Ovary (tissue), 9 donors: ENCODE data around the gene ZNF841. TPM values are rescaled to one million over a fixed set of nuclear protein-coding genes. Genes with fewer than 3 reads are reported as not detected.
A peak's percentile ranks its signal among the peaks of the same experiment; 100 is the strongest.
"Not testable (repeated sequence)": the region's sequence is repeated elsewhere in the genome, so short reads cannot be mapped to it uniquely, and the experiment has no call there.

Experiments
- DNase-seq, 5 donors: peaks; one replicate each; pipeline ENCODE4 v3.0.0-alpha.2; 2019 to 2020
- H3K27ac ChIP-seq, 2 donors: fragments of 200-600 bp; one replicate each; pipeline versions ENCODE4 v1.5.1 to v1.8.0; 2019 to 2022
- H3K27me3 ChIP-seq: fragments of 200-600 bp; one replicate; pipeline ENCODE4 v1.8.0; 2022
- H3K36me3 ChIP-seq: fragments of 200-600 bp; sonication (generic); one replicate; pipeline ENCODE4 v1.5.1; 2019
- H3K4me1 ChIP-seq: one replicate; pipeline ENCODE4 v1.8.1; 2013; ENCODE audit warnings: mild to moderate bottlenecking, moderate library complexity; ENCODE audit not compliant: insufficient read depth
- H3K4me3 ChIP-seq: fragments of 200-600 bp; sonication (generic); one replicate; pipeline ENCODE4 v1.5.1; 2017
- H3K9me3 ChIP-seq, 2 donors: fragments of 200-600 bp in 1 of 2; sonication (generic) in 1 of 2; one replicate each; pipeline versions ENCODE4 v1.5.1 to v1.8.1; 2013 to 2019; ENCODE audit warnings: mild to moderate bottlenecking in 1 of 2, moderate library complexity in 1 of 2
- EP300 ChIP-seq: sonication (generic); formaldehyde crosslinking; IDR thresholded peaks from one replicate; pipeline ENCODE4 v1.6.1; 2017; ENCODE audit warnings: antibody characterized with exemption
- POLR2A ChIP-seq: fragments of 450-650 bp; IDR thresholded peaks from one replicate; pipeline ENCODE4 v1.6.1; 2017; ENCODE audit warnings: antibody characterized with exemption, mild to moderate bottlenecking, moderate library complexity
- WGBS, 3 donors: extraction: QIAGEN DNeasy Blood & Tissue Kit in 1 of 3; methylation state at CpG; one replicate each; pipeline versions ENCODE4 v1.1.5 to v1.1.7; 2013 to 2017; 5-methylcytosine and 5-hydroxymethylcytosine counted together
- intact Hi-C, 4 donors: fragments of 100-400 bp; cut with DNase I; formaldehyde crosslinking; loops; one replicate each; pipeline versions ENCODE4 v1.11.0 to v1.15.1; 2022 to 2023
- polyA plus RNA-seq, 2 donors: library from polyadenylated mRNA; stranded (reverse); fragments of 200-250 nt in 1 of 2; fragments of 350-450 nt in 1 of 2; fragmentation: Illumina TruSeq in 1 of 2; extraction: RNeasy Lipid Tissue Mini Kit (QIAGEN cat#74804) in 1 of 2; gene quantifications; one replicate each; pipeline ENCODE4 v1.2.3, GENCODE V29; 2013 to 2014
- total RNA-seq, 7 donors: library from RNA; depleted of rRNA in 2 of 7; stranded (reverse); fragments of >200 nt in 2 of 7; fragmentation: NEBNext Ultra II Directional in 3 of 7; extraction: Animal tissue kit (Norgen Biotek cat#: 25700) in 3 of 7; gene quantifications; one replicate each; pipeline versions ENCODE4 v1.1.0 to v1.2.4, GENCODE V29; 2016 to 2023
- TF ChIP-seq, protein P1 (sequence below), 3 donors: fragments of 450-650 bp in 2 of 3; fragments of 200-600 bp in 1 of 3; IDR thresholded peaks; one replicate each; pipeline versions ENCODE4 v1.5.1 to v1.8.0; 2016 to 2022; ENCODE audit warnings: antibody characterized with exemption in 3 of 3, mild to moderate bottlenecking in 1 of 3
- donor health status: DM: no; HTN: no; CAD: no; lungs with moderate emphysema.
- donor health status: DM: no; HTN: no; CAD: no.
- donor health status: Bipolar disorder and iron deficiency.
- donor health status: DM: yes; HTN: yes; CAD: no.
- donor health status: DM: no; HTN: no; CAD: no.
- donor health status: DM: yes; HTN: yes; CAD: no.

The ZNF841 gene
- total and polyA plus RNA-seq, 9 donors = 13.2 to 33.9 (median 23.4) TPM

DNA sequence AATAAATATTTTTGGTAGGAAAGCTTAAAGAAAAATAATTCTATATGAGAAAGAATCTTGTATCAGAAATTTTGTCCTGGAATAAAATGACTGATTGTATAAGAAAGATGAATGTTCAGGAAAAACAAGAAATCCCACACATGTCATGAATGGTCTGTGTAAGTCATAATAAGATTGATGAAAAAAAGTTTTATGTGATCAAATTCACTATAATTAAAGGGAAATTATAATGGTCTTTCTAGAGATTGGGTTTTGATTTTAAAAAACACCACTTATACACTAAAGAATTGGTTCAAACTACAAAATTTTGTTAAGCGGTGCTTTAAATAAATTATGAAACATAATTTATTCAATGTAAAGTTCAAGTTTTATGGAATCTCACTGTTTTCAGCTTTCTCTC is 7.2 kb upstream of the ZNF841 start:
- Histone ChIP-seq H3K36me3 (no peaks in the 10 kb centered on the region), H3K27ac (no peak overlapping the region), H3K4me3 (no peak overlapping the region), H3K4me1 (no peaks in the 10 kb centered on the region), H3K9me3 (peaks cover 0 to 10% of the 10 kb centered on the region in 2 donors), H3K27me3 (no peaks in the 10 kb centered on the region)
- WGBS, 3 donors = 94 to 100% (median 96%) methylated on average over 1 of the region's 1 CpG
- TF ChIP-seq POLR2A (no peak), EP300 (no peak)
- TF ChIP-seq, protein P1, sequence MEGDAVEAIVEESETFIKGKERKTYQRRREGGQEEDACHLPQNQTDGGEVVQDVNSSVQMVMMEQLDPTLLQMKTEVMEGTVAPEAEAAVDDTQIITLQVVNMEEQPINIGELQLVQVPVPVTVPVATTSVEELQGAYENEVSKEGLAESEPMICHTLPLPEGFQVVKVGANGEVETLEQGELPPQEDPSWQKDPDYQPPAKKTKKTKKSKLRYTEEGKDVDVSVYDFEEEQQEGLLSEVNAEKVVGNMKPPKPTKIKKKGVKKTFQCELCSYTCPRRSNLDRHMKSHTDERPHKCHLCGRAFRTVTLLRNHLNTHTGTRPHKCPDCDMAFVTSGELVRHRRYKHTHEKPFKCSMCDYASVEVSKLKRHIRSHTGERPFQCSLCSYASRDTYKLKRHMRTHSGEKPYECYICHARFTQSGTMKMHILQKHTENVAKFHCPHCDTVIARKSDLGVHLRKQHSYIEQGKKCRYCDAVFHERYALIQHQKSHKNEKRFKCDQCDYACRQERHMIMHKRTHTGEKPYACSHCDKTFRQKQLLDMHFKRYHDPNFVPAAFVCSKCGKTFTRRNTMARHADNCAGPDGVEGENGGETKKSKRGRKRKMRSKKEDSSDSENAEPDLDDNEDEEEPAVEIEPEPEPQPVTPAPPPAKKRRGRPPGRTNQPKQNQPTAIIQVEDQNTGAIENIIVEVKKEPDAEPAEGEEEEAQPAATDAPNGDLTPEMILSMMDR (IDR thresholded peaks at IDR 0.05) = no peak
- DNase-seq = no peak
- intact Hi-C loops = no loop called here

DNA sequence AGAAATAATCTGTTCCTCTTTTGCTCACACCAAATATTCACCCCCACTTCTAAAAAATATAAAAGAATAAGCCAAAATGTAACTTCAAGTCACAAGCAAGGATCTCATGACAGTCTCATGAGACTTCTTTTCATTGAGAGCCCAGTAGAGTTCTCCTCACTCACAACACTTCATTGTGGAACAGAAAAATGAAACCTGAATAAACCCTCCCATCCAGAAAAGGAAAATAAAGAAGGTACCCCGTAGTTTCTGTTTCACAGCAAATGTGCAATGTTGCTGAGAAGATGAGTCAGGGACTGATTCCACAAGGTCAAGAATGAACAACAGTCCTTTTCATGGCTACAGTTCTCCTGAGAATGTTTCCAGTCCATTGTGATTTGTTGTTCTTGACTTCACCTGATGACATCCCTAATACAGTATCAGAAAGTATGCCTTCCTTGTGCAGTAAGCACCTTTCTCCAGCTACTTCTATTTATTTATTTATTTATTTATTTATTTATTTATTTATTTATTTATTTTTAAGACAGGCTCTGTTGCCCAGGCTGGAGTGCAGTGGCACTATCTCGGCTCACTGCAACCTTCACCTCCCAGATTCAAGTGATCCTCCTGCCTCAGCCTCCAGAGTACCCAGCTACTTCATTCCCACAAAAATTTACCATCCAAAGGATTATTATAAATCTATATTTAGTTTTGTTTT is 6.4 kb upstream of the ZNF841 start:
- Histone ChIP-seq H3K27ac (no peak overlapping the region), H3K9me3 (peaks cover 0 to 12% of the 10 kb centered on the region in 2 donors), H3K4me3 (no peak overlapping the region), H3K27me3 (no peaks in the 10 kb centered on the region), H3K4me1 (no peaks in the 10 kb centered on the region), H3K36me3 (no peaks in the 10 kb centered on the region)
- 73 to 76% (median 75%) methylated on average over 2 of the region's 2 CpGs for WGBS, 3 donors
- no peak for DNase-seq
- TF ChIP-seq, protein P1 (IDR thresholded peaks at IDR 0.05) = no peak
- TF ChIP-seq POLR2A (no peak), EP300 (no peak)
- intact Hi-C loops = no loop called here

DNA sequence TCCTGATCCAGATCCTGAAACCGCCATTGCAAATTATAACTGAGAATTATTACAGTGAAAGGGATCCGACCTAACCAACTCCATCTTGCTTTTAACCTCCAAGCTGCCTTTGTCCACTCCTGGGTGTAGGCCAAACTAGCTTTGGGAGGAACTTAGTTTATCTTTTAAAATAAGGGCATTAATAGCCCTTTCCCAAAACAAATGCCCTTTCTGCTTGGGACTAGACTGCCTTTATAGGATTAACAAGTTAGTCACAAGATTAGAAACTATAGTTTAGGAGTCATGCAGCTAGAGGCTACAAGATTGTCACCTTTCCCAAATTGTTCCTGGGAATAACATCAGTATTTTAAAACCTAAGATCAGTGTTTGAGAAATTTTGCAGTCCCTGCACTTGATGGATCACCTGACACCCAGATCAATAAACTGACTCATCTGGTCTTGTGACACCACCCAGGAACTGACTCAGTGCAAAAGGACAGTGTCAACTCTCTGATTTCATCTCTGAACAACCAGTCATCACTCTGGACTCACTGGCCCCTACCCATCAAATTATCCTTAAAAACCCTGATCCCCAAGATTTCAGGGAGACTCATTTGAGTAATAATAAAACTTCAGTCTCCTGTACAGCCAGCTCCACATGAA is 4.1 kb upstream of the ZNF841 start:
- Histone ChIP-seq H3K4me3 (no peak overlapping the region), H3K27ac (no peak overlapping the region), H3K9me3 (peaks cover 0 to 10% of the 10 kb centered on the region in 2 donors), H3K4me1 (no peaks in the 10 kb centered on the region), H3K27me3 (no peaks in the 10 kb centered on the region), H3K36me3 (no peaks in the 10 kb centered on the region)
- TF ChIP-seq POLR2A (no peak), EP300 (no peak)
- TF ChIP-seq, protein P1 (IDR thresholded peaks at IDR 0.05) = no peak
- no peak for DNase-seq
- intact Hi-C loops = no loop called here
- 86 to 93% (median 89%) methylated on average over 2 of the region's 2 CpGs for WGBS, 3 donors

DNA sequence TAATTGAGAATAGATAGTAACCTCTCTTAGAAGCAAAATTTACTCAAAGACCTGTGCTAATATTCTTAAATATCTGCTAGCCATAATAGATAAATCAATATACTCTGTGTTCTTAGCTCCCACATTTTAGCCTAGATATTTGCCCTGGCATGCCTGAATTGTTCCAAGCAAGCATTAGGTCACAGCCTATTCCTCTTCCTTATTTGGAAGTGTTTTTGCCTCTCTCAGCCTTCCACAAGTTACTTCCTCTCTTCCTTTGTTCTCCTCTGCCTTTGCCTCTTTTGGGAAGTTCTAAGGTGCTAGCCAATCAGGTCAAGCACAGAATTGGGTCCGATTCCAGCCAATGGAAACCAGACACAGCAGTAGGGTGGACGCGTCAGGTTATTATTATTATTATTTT is 851 bp upstream of the ZNF841 start:
- H3K4me1 ChIP-seq, H3K9me3 ChIP-seq, H3K36me3 ChIP-seq, H3K27me3 ChIP-seq, intact Hi-C loops, DNase-seq, H3K4me3 ChIP-seq: not testable (repeated sequence)
- H3K27ac ChIP-seq = peak overlapping the region in 1 of 2 donors; percentile 16
- WGBS, 3 donors = 83 to 85% (median 84%) methylated on average over 3 of the region's 3 CpGs

DNA sequence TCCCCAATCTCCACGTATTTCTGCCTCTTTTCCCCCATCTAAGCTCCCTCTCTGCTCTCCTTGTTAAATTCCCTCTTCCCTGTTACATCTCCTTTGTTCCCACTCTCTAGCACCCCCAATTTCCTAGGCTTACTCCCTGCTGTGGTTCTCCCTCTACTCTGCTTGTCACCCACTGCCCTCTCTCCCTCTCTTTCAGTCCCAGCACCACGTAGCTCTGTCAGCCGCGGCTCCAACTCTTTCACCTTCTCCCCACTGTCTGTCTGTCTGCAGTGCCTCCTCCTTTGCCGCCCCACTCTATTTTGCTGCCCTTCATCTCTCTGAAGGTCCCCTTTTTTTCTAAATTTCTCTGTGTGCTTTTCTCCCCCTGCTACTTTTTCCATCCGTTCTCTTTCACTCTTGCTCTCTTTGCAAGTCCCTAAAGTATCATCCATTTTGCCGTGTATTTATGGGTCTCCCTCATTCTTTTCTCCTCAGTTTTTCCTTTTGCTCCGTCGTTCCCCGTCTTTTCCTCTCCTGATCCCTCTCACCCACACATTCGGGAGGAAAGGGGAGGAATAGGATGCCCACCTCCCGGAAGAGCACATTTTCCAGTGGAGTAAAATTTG is 937 bp downstream of the ZNF841 start:
- 1 to 2% (median 2%) methylated on average over 12 of the region's 12 CpGs for WGBS, 3 donors
- intact Hi-C loops = no loop called here
- H3K36me3 ChIP-seq = no peaks in the 10 kb centered on the region
- H3K9me3 ChIP-seq = peaks cover 0 to 17% of the 10 kb centered on the region in 2 donors
- no peak overlapping the region for H3K27ac ChIP-seq
- H3K4me1 ChIP-seq = peaks cover 6% of the 10 kb centered on the region
- TF ChIP-seq EP300 (no peak), POLR2A (no peak)
- TF ChIP-seq, protein P1 (IDR thresholded peaks at IDR 0.05) = no peak
- no peaks in the 10 kb centered on the region for H3K27me3 ChIP-seq
- H3K4me3 ChIP-seq = peak overlapping the region; percentile 86
- no peak for DNase-seq
